SJSA1 (cell line): ENCODE data around the gene RBM26. TPM values are rescaled to one million over a fixed set of nuclear protein-coding genes. Genes with fewer than 3 reads are reported as not detected.

Source experiments
- DNase-seq, 2 experiments: peaks; one replicate each; pipeline ENCODE4 v3.0.0-alpha.2; 2015 to 2020; ENCODE audit warnings: low spot score in 2 of 2, low read depth in 1 of 2
- H3K27ac ChIP-seq: fragments of 250-450 bp; sonication (Bioruptor Pico); 2 replicates; pipeline ENCODE4 v1.5.1; 2020; ENCODE audit warnings: mild to moderate bottlenecking, moderate library complexity
- H3K27me3 ChIP-seq: fragments of 250-450 bp; sonication (Bioruptor Pico); replicated peaks from 2 replicates; pipeline ENCODE4 v1.5.1; 2020; ENCODE audit warnings: mild to moderate bottlenecking, moderate library complexity
- H3K36me3 ChIP-seq: fragments of 250-450 bp; sonication (Bioruptor Pico); 2 replicates; pipeline ENCODE4 v1.5.1; 2020; ENCODE audit warnings: mild to moderate bottlenecking
- H3K4me1 ChIP-seq: fragments of 250-450 bp; sonication (Bioruptor Pico); replicated peaks from 2 replicates; pipeline ENCODE4 v1.6.1; 2021; ENCODE audit warnings: mild to moderate bottlenecking
- H3K4me3 ChIP-seq: fragments of 250-450 bp; sonication (Bioruptor Pico); 2 replicates; pipeline ENCODE4 v1.5.1; 2020; ENCODE audit warnings: mild to moderate bottlenecking
- H3K9me3 ChIP-seq: fragments of 250-450 bp; sonication (Bioruptor Pico); replicated peaks from 2 replicates; pipeline ENCODE4 v1.5.1; 2020; ENCODE audit warnings: mild to moderate bottlenecking
- total RNA-seq: library from RNA; depleted of rRNA; stranded (reverse); fragments of >200 nt; shearing (Covaris generic); gene quantifications from 2 replicates; pipeline ENCODE4 v1.2.3, GENCODE V29; 2014

RBM26 gene
- total RNA-seq, 1 experiment from 2014 or later, result 25.4 TPM

DNA sequence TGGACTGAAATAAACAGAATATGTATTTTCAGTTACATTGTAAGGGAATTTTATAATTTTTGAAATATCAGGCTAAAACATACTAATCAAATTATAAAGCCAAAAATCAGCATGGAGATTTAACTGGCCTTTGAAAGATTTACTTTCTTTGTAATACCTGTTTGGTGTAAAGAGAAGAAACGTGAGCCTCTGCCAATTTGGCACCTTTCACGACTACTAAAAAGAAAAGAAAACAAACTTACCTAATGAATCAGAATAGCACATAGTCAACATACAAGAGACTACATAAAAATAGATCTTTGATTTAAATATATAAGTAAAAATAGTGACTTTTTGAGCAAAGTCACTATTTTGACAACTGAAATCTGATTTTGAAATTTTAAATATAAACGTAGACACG lies 87.4 kb downstream of the RBM26 start:
- no peaks in the 10 kb centered on the region for H3K9me3 ChIP-seq
- no peak for DNase-seq
- H3K4me3 ChIP-seq, result no peak overlapping the region
- H3K4me1 ChIP-seq, result no peaks in the 10 kb centered on the region
- H3K27ac ChIP-seq, result no peak overlapping the region
- no peaks in the 10 kb centered on the region for H3K27me3 ChIP-seq
- peaks cover 16% of the 10 kb centered on the region for H3K36me3 ChIP-seq

DNA sequence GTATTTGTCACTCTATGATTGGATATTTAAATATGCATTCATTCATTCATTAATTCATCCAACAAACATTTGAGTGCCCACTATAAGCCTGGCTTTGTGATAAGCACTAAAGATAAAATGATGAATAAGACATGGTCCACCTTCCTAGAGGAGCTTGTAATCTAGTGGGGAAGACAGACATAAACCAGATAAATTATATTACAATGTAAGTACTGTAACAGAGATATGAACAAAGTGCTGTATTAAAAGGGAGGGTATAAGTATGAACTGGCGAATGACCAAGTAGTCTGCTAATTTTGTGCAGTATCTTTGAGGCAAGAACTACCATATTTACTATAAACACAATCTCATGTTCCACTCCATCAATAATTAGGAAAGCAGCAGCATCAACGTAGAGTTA lies 88.2 kb downstream of the RBM26 start:
- peaks cover 16% of the 10 kb centered on the region for H3K36me3 ChIP-seq
- no peak for DNase-seq
- no peaks in the 10 kb centered on the region for H3K4me1 ChIP-seq
- no peak overlapping the region for H3K27ac ChIP-seq
- no peaks in the 10 kb centered on the region for H3K9me3 ChIP-seq
- H3K4me3 ChIP-seq, result no peak overlapping the region
- no peaks in the 10 kb centered on the region for H3K27me3 ChIP-seq

DNA sequence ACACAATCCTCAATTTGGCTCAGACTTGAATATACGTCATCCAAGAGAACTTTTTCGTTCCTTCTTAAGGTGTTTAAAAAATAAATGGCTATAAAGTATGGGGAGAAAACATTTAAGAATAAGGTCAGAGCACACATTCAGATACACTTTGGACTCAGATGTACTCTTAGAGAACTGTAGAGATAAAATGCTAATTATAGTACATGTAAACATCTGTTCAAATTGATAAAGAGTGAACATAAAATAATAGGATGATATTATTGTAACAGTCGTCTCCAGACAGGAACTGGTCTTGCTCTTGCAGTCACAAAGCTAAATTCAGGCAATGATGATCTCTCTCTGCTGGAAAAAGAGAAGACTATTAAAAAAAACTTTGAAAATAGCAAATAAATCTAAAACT lies 91.4 kb downstream of the RBM26 start:
- Histone ChIP-seq H3K27me3 (no peaks in the 10 kb centered on the region), H3K9me3 (no peaks in the 10 kb centered on the region), H3K4me3 (no peak overlapping the region), H3K36me3 (peaks cover 5% of the 10 kb centered on the region; the same call in 1 of the 2 replicates), H3K27ac (no peak overlapping the region), H3K4me1 (no peaks in the 10 kb centered on the region)
- no peak for DNase-seq

DNA sequence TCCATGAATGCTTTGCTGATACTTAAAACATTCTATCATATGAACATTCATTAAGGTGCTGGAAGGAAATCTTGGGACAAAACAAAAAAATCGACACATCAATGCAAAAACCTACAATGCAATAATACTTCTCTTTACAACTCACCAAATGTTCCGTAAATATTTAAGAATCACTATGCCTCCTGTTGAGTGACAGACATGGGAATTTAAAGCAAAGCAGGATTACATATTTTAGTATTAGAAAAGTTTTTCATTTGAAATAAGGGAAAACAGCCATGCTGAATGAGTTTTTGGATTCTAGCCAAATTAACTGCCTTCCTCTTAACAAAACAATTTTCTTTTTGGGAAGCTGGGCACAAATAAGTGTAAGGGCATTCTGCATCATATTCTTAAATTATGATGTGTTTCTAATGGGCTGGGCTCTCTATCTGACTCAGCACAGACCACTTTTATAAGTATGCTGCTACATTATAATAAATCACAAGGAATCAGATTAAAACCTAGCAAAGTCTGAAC lies 93.7 kb downstream of the RBM26 start:
- Histone ChIP-seq H3K27ac (no peak overlapping the region), H3K4me1 (peaks cover 7% of the 10 kb centered on the region), H3K36me3 (no peaks in the 10 kb centered on the region), H3K27me3 (no peaks in the 10 kb centered on the region), H3K9me3 (no peaks in the 10 kb centered on the region), H3K4me3 (no peak overlapping the region)
- DNase-seq, result no peak

GRCh38 chr13:79311386-79311785 lies 94.7 kb downstream of the RBM26 start:
- H3K27me3 ChIP-seq, result no peaks in the 10 kb centered on the region
- no peak for DNase-seq
- H3K36me3 ChIP-seq, result no peaks in the 10 kb centered on the region
- peaks cover 7% of the 10 kb centered on the region for H3K4me1 ChIP-seq
- no peaks in the 10 kb centered on the region for H3K9me3 ChIP-seq
- H3K4me3 ChIP-seq, result no peak overlapping the region
- H3K27ac ChIP-seq, result no peak overlapping the region

- H3K4me3 ChIP-seq, result no peak overlapping the region
- no peaks in the 10 kb centered on the region for H3K27me3 ChIP-seq
- peaks cover 7% of the 10 kb centered on the region for H3K4me1 ChIP-seq
Observed at GRCh38 chr13:79309690-79310089, 96.4 kb downstream of the RBM26 start.

DNA sequence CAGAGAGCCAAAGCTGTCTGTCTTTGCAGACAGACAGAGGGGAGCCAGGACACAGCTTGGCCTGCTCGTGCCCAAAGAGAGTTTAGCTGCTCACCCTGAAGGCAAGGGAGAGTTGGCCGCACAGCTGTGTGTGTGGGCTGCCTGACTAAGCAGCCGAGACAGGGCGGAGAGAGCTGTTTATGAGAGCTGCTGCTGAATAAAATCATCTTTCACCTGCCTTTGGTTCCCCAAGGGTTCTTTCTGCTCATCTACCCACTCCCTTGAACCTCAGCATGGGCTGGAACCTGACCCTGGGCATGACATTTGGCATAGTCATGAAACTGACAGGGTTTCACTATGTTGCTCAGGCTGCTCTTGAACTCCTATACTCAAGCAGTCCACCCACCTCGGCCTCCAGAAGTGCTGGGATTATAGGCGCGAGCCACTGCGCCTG lies 98.2 kb downstream of the RBM26 start:
- Histone ChIP-seq H3K4me1 (peaks cover 7% of the 10 kb centered on the region), H3K27ac (no peak overlapping the region), H3K9me3 (no peaks in the 10 kb centered on the region), H3K36me3 (no peaks in the 10 kb centered on the region), H3K4me3 (no peak overlapping the region), H3K27me3 (no peaks in the 10 kb centered on the region)
- peak; percentile 33 to 45 for DNase-seq

More at GRCh38 chr13:79309690-79310089, 96.4 kb downstream of the RBM26 start:
- Histone ChIP-seq H3K36me3 (no peaks in the 10 kb centered on the region), H3K9me3 (no peaks in the 10 kb centered on the region), H3K27ac (no peak overlapping the region)
- no peak for DNase-seq

DNA sequence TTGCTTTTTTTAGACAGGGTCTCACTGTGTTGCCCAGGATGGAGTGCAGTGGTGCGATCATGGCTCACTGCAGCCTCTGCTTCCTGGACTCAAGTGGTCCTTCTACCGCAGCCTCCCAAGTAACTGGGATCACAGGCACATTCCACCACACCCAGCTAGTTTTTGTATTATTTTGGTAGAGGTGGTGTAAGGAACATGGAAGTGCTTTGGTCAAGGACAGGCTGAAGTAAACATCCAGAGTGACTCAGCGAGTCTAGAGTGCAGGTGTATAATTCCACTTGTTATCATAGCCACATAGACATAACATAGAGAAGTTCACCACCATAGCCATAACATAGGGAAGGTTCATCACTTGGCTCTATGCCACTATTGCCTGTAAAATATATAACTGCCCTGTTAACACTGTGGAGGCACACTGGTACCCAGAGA lies 98.6 kb downstream of the RBM26 start:
- no peak for DNase-seq
- Histone ChIP-seq H3K27ac (no peak overlapping the region), H3K9me3 (no peaks in the 10 kb centered on the region), H3K4me1 (peaks cover 7% of the 10 kb centered on the region), H3K27me3 (no peaks in the 10 kb centered on the region), H3K4me3 (no peak overlapping the region), H3K36me3 (no peaks in the 10 kb centered on the region)

- DNase-seq, result no peak
- H3K4me1 ChIP-seq, result peaks cover 7% of the 10 kb centered on the region
- H3K4me3 ChIP-seq, result no peak overlapping the region
- H3K27ac ChIP-seq, result no peak overlapping the region
- no peaks in the 10 kb centered on the region for H3K27me3 ChIP-seq
- no peaks in the 10 kb centered on the region for H3K36me3 ChIP-seq
- no peaks in the 10 kb centered on the region for H3K9me3 ChIP-seq
Observed at GRCh38 chr13:79306650-79307049, 99.4 kb downstream of the RBM26 start.

- Histone ChIP-seq H3K9me3 (no peaks in the 10 kb centered on the region; the same call in 1 of the 2 replicates), H3K27me3 (no peaks in the 10 kb centered on the region), H3K4me3 (no peak overlapping the region), H3K36me3 (no peaks in the 10 kb centered on the region), H3K27ac (no peak overlapping the region), H3K4me1 (no peaks in the 10 kb centered on the region)
- DNase-seq, result no peak
Observed at GRCh38 chr13:79297128-79297527, 108.9 kb downstream of the RBM26 start.

- H3K27me3 ChIP-seq, result no peaks in the 10 kb centered on the region
- H3K27ac ChIP-seq, result no peak overlapping the region
- H3K4me1 ChIP-seq, result no peaks in the 10 kb centered on the region
- no peak overlapping the region for H3K4me3 ChIP-seq
- no peaks in the 10 kb centered on the region; the same call in 1 of the 2 replicates for H3K9me3 ChIP-seq
- H3K36me3 ChIP-seq, result no peaks in the 10 kb centered on the region
- DNase-seq, result no peak
Observed at GRCh38 chr13:79295906-79296706, 109.9 kb downstream of the RBM26 start.

- Histone ChIP-seq H3K4me3 (no peak overlapping the region), H3K36me3 (no peaks in the 10 kb centered on the region), H3K9me3 (no peaks in the 10 kb centered on the region), H3K4me1 (no peaks in the 10 kb centered on the region), H3K27me3 (0 out of 2 replicates have a peak, but pooled peaks cover 3% of the 10 kb centered on the region), H3K27ac (no peak overlapping the region)
- no peak for DNase-seq
Observed at GRCh38 chr13:79290595-79291244, 115.3 kb downstream of the RBM26 start.

DNA sequence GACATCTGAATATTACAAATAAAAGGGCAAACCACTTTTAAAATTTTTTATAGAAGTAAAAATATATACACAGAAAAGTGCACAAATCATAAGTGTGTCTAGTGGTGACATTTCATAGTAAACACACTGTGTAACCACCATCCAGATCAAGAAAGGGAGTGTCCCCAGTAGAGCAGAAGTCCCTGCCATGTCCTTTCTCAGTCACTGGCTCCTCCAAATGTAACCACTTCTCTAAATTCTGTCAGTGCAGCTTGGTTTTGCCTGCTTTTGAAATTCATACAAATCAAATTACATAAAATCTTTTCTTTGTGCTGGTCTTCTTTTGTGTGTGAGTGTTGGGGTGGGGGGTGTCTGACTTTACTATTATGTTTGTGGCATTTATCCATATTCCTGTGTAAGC lies 116.5 kb downstream of the RBM26 start:
- Histone ChIP-seq H3K36me3 (no peaks in the 10 kb centered on the region), H3K27me3 (peaks cover 3% of the 10 kb centered on the region; the same call in 1 of the 2 replicates), H3K27ac (no peak overlapping the region), H3K4me3 (no peak overlapping the region), H3K9me3 (no peaks in the 10 kb centered on the region), H3K4me1 (no peaks in the 10 kb centered on the region)
- no peak for DNase-seq
